Erythroblast (primary cell): ENCODE data around the gene KREMEN2.

Experiments
- DNase-seq, 2 experiments: peaks; one replicate each; lab custom pipeline; 2025; lab: John Stamatoyannopoulos, UW
- GATA1 ChIP-seq: IDR thresholded peaks from 2 replicates; pipeline ENCODE4 v1.6.1; 2011; ENCODE audit warnings: low read depth, mild to moderate bottlenecking, control low read depth, low read length, moderate library complexity
- POLR2A ChIP-seq: IDR thresholded peaks from 2 replicates; pipeline ENCODE4 v1.6.1; 2011; ENCODE audit warnings: mild to moderate bottlenecking, low read length

Gene KREMEN2

GRCh38 chr16:3017344-3017743, 53.3 kb downstream of the KREMEN2 start:
- no peak for TF ChIP-seq GATA1
- no peak for TF ChIP-seq POLR2A
- DNase-seq: no peak
